HEK293T (cell line): ENCODE results near the gene SERPINI2.

Experiments used
- FOXA1 ChIP-seq: fragments of 450-650 bp; IDR thresholded peaks from 2 replicates; pipeline ENCODE4 v1.6.1; 2016; ENCODE audit warnings: mild to moderate bottlenecking
- FOXM1 ChIP-seq: fragments of 450-650 bp; IDR thresholded peaks from 2 replicates; pipeline ENCODE4 v1.6.1; 2017; ENCODE audit warnings: mild to moderate bottlenecking, borderline replicate concordance
- HDGF ChIP-seq: fragments of 450-650 bp; IDR thresholded peaks from 2 replicates; pipeline ENCODE4 v1.6.1; 2017; ENCODE audit warnings: antibody characterized with exemption, borderline replicate concordance
- LEF1 ChIP-seq: fragments of 450-650 bp; IDR thresholded peaks from 2 replicates; pipeline ENCODE4 v1.6.1; 2017; ENCODE audit warnings: mild to moderate bottlenecking, borderline replicate concordance
- SP1 ChIP-seq: fragments of 450-650 bp; IDR thresholded peaks from 2 replicates; pipeline ENCODE4 v1.6.1; 2017
- SUZ12 ChIP-seq: fragments of 450-650 bp; IDR thresholded peaks from 2 replicates; pipeline ENCODE4 v1.6.1; 2016; ENCODE audit warnings: mild to moderate bottlenecking
- TARDBP ChIP-seq: fragments of 450-650 bp; IDR thresholded peaks from 2 replicates; pipeline ENCODE4 v1.6.1; 2016
- TF ChIP-seq, protein P1 (sequence below): fragments of 450-650 bp; IDR thresholded peaks from 2 replicates; pipeline ENCODE4 v1.6.1; 2016

- TF ChIP-seq HDGF (no peak), TARDBP (no peak), LEF1 (no peak), FOXM1 (no peak), SUZ12 (no peak), FOXA1 (no peak), SP1 (no peak)
- TF ChIP-seq, protein P1, sequence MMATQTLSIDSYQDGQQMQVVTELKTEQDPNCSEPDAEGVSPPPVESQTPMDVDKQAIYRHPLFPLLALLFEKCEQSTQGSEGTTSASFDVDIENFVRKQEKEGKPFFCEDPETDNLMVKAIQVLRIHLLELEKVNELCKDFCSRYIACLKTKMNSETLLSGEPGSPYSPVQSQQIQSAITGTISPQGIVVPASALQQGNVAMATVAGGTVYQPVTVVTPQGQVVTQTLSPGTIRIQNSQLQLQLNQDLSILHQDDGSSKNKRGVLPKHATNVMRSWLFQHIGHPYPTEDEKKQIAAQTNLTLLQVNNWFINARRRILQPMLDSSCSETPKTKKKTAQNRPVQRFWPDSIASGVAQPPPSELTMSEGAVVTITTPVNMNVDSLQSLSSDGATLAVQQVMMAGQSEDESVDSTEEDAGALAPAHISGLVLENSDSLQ, result no peak
These were observed 24.1 kb upstream of the SERPINI2 start for GRCh38 chr3:167497903-167498302.
